SW 1271 (cell line): ENCODE results near the gene TTLL1.

Experiments
- DNase-seq, 2 experiments: peaks; one replicate each; lab custom pipeline; 2025; lab: John Stamatoyannopoulos, UW

TTLL1 gene

DNA sequence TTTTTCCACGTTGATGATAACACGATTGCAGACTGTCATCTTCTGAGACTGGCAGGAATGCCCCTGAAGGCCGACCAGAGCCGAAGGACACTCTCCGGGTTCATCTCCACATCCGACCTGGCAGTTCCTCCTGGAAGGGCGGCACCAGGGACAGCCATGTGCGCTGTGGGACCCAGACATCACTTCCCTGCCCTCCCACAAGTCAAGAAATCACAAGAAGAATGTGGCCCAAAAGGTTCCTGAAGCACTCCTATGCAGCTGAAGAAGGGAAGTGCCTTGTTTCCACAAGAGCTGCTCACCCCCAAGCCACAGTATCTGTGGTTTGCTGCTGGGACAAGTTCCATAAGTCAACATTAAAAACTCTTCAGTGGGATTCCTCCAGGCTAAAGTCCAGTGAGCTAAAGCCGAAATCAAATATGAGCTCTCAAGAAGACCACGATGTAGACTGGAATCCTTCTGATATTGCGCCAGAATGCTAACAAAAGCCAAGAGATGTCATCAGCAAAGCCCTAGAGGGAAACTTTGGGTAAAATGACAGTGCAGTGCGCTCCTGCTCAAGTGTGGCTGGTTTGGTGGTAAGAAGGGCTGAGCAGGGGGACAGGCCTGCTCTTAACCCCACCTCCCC lies 95.4 kb downstream of the TTLL1 start:
- no peak for DNase-seq

DNA sequence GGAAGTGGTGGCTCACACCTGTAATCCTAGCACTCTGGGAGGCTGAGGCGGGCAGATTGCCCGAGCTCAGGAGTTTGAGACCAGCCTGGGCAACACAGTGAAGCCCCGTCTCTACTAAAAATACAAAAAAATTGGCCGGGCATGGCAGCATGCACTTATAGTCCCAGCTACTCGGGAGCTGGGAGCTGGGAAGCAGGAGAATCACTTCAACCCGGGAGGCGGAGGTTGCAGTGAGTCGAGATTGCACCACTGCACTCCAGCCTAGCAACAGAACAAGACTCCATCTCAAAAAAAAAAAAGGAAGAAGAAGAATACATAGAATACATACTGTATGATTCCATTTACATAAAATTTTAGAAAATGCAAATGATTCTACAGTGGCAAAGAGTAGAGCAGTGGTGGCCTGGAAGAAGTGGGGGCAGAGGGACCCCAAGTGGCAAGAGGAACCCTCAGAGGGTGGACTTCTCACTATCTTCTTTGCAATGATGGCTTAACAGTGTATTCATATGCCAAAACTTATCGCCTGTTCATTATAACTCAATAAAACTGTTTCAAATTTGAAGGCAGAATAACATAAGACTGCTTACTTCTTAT lies 96.2 kb downstream of the TTLL1 start:
- no peak for DNase-seq

DNA sequence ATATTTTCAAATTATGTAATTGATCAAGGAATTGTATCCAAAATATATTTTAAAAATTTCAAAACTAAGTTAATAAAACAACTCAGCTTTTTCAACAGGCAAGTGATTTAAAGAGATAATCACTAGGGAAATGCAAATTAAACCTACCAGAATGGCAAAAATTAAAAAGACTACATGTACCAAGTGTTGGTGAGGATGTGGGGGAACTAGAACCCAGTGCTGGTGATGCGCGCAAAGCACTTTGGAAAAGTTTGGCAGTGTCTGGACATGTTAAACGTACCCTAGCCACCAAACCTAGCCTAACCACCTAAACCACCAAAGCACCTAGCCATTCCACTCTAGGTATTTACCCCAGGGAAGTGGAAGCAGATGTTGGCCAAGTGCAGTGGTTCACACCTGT lies 97.1 kb downstream of the TTLL1 start:
- no peak for DNase-seq

DNA sequence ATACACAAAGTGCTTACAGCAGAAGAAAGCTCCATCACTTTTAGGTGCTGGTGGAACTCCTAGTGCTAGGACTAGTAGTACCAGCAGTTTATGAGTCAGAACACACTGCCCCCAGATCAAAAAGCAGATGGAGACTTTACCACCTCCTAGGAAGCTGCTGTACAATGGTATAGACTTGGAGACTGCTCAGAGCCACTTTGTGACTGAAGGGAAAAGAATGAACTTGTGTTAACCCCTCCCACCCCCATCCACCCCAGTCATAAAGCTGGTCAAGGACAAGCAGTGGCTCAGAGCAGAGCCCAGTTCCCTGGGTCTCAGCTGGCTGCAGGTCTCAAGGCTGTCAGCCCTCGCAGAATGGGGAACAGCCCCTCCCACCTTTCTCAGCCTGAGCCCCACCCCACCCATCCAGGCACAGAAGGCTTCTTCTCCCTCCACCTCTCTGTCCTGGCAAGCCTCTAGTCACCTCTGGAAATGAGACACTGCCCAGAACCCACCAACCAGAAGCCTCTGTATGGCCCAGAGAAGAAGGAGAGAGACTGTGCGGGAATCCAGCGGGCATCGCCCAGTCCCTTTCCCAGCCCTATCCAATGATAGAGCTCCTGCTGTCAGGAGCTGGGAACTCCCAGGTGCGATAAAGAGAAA lies 98.1 kb downstream of the TTLL1 start:
- peak in 1 of 2 experiments; percentile 22 for DNase-seq

DNA sequence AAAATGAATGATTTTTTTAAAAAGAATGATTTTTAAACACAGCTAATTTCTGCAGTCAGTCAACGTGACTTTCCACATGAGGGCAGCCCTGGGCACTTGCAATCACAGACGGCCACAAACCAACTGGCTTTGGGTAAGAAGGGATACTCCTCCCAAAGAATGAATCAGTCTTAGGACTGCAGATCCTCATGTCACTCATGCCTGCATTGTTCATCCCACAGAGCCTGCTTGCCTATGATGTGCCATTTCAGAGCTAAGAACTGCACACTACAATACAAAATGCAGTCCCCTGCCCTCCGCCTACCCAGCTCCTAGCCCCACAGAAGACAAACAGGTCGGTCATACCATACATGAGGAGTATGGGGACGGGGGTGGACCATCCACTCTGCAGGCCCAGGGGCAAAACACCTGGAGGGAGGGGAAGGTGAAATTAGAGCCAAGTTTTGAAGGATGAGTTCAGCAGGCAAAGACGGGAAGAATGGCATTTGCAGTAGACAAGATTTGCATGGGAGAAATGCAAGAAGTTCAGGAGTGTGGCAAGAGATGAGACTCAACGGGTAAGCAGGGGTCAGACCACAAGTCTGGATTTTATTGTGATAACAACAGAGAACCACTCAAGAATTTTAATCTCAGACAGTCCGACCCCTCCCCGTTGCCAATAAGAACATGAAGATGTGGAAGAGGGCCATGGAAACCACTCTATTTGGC lies 98.9 kb downstream of the TTLL1 start:
- DNase-seq = peak; percentile 43 to 65
